Measurements from ENCODE around the gene TMTC1.

- TF ChIP-seq EZH2 (IDR thresholded peaks at IDR 0.05; ENCODE audit: borderline replicate concordance, low read length) (no peak), CTCF (IDR thresholded peaks at IDR 0.05; ENCODE audit: low read length) (no peak)
These were observed 68.8 kb downstream of the TMTC1 start for GRCh38 chr12:29714966-29715365.

Data from OCI-LY1 (cell line).